ENCODE data around the gene DCLK2. TPM values are rescaled to one million over a fixed set of nuclear protein-coding genes. Genes with fewer than 3 reads are reported as not detected.

Gene DCLK2
- total RNA-seq, 3 donors from 2014 or later (not counting 1 experiment from before 2014, with no cell fraction given), result 0.31 TPM; not detected in 2

GRCh38 chr4:150164055-150164454 is 85.8 kb downstream of the DCLK2 start:
- no peak for TF ChIP-seq CTCF (IDR thresholded peaks at IDR 0.05)
- Histone ChIP-seq H3K27me3 (ENCODE audit: control insufficient read depth, insufficient read depth, low read length) (no peaks in the 10 kb centered on the region), H3K27ac (ENCODE audit: low read length) (no peak overlapping the region), H3K9me3 (ENCODE audit: control insufficient read depth, insufficient read depth, low read length) (no peaks in the 10 kb centered on the region), H3K4me1 (ENCODE audit: control insufficient read depth, insufficient read depth, low read length) (no peaks in the 10 kb centered on the region), H3K4me3 (ENCODE audit: low read length) (no peak overlapping the region), H3K36me3 (ENCODE audit: control insufficient read depth, insufficient read depth, low read length) (no peaks in the 10 kb centered on the region)
- DNase-seq (no peak), ATAC-seq (no peak)
- H3K27me3 Mint-ChIP-seq (ENCODE audit: low read depth in 2 of 2), result peaks cover 0 to 4% of the 10 kb centered on the region in 2 donors
- no peak overlapping the region for H3K4me3 Mint-ChIP-seq
- intact Hi-C loops (cut with micrococcal nuclease), result no loop called here
- peaks cover 0 to 2% of the 10 kb centered on the region in 2 donors for H3K9me3 Mint-ChIP-seq
- H3K36me3 Mint-ChIP-seq, result no peaks in the 10 kb centered on the region
- H3K27ac Mint-ChIP-seq, result no peak overlapping the region
- no peaks in the 10 kb centered on the region for H3K4me1 Mint-ChIP-seq

- Histone ChIP-seq H3K4me3 (ENCODE audit: low read length) (no peak overlapping the region), H3K4me1 (ENCODE audit: control insufficient read depth, insufficient read depth, low read length) (no peaks in the 10 kb centered on the region), H3K36me3 (ENCODE audit: control insufficient read depth, insufficient read depth, low read length) (no peaks in the 10 kb centered on the region), H3K27ac (ENCODE audit: low read length) (no peak overlapping the region), H3K9me3 (ENCODE audit: control insufficient read depth, insufficient read depth, low read length) (no peaks in the 10 kb centered on the region), H3K27me3 (ENCODE audit: control insufficient read depth, insufficient read depth, low read length) (no peaks in the 10 kb centered on the region)
- ATAC-seq, result no peak
- H3K27me3 Mint-ChIP-seq (ENCODE audit: low read depth in 2 of 2), result peaks cover 0 to 4% of the 10 kb centered on the region in 2 donors
- H3K4me1 Mint-ChIP-seq, result no peaks in the 10 kb centered on the region
- no peak for DNase-seq
- no peaks in the 10 kb centered on the region for H3K36me3 Mint-ChIP-seq
- no peak overlapping the region for H3K4me3 Mint-ChIP-seq
- intact Hi-C loops (cut with micrococcal nuclease), result no loop called here
- no peak overlapping the region for H3K27ac Mint-ChIP-seq
- H3K9me3 Mint-ChIP-seq, result peaks cover 0 to 2% of the 10 kb centered on the region in 2 donors
- no peak for TF ChIP-seq CTCF (IDR thresholded peaks at IDR 0.05)
- WGBS (ENCODE audit: insufficient coverage), result 37% methylated on average over 1 of the region's 3 CpGs
Measured at GRCh38 chr4:150164956-150165629, 86.8 kb downstream of the DCLK2 start.

- no peak for ATAC-seq
Measured at GRCh38 chr4:150167054-150167453, 88.8 kb downstream of the DCLK2 start.

More at GRCh38 chr4:150167054-150167453, 88.8 kb downstream of the DCLK2 start:
- H3K27me3 Mint-ChIP-seq (ENCODE audit: low read depth in 2 of 2), result peaks cover 0 to 4% of the 10 kb centered on the region in 2 donors
- Histone ChIP-seq H3K4me3 (ENCODE audit: low read length) (no peak overlapping the region), H3K27ac (ENCODE audit: low read length) (no peak overlapping the region), H3K9me3 (ENCODE audit: control insufficient read depth, insufficient read depth, low read length) (no peaks in the 10 kb centered on the region), H3K36me3 (ENCODE audit: control insufficient read depth, insufficient read depth, low read length) (no peaks in the 10 kb centered on the region), H3K4me1 (ENCODE audit: control insufficient read depth, insufficient read depth, low read length) (no peaks in the 10 kb centered on the region), H3K27me3 (ENCODE audit: control insufficient read depth, insufficient read depth, low read length) (no peaks in the 10 kb centered on the region)
- H3K9me3 Mint-ChIP-seq, result peaks cover 0 to 2% of the 10 kb centered on the region in 2 donors
- H3K4me3 Mint-ChIP-seq, result no peak overlapping the region
- intact Hi-C loops (cut with micrococcal nuclease), result no loop called here
- no peak overlapping the region for H3K27ac Mint-ChIP-seq
- 97% methylated on average over 2 of the region's 2 CpGs for WGBS (ENCODE audit: insufficient coverage)
- TF ChIP-seq CTCF (IDR thresholded peaks at IDR 0.05), result no peak
- no peaks in the 10 kb centered on the region for H3K4me1 Mint-ChIP-seq
- H3K36me3 Mint-ChIP-seq, result no peaks in the 10 kb centered on the region
- DNase-seq, result no peak
